Frontal cortex (tissue), 4 donors: ENCODE results near the gene RYR2. TPM values are rescaled to one million over a fixed set of nuclear protein-coding genes. Genes with fewer than 3 reads are reported as not detected.
"Not testable (repeated sequence)": the region's sequence is repeated elsewhere in the genome, so short reads cannot be mapped to it uniquely, and the experiment has no call there.

Experiments
- DNase-seq, 2 donors: peaks; one replicate each; pipeline ENCODE4 v3.0.0; 2012; ENCODE audit warnings: low spot score in 2 of 2
- FAIRE-seq: peaks from 2 replicates; lab custom pipeline; 2012; peaks lifted over from hg19 to GRCh38; lab: Jason Lieb, UNC
- total RNA-seq: library from RNA; depleted of rRNA; stranded (reverse); fragments of >200 nt; gene quantifications from one replicate; pipeline ENCODE4 v1.2.3, GENCODE V29; 2014
- donor health status: control.
- donor health status: control.
- donor health status: control.

Gene RYR2
- total RNA-seq, 1 donor from 2014 or later: 29.8 TPM

GRCh38 chr1:237127301-237127700, 85.3 kb downstream of the RYR2 start:
- not testable (repeated sequence) for FAIRE-seq, DNase-seq

- no peak for DNase-seq
- no peak for FAIRE-seq
Observed at GRCh38 chr1:237133921-237134320, 91.9 kb downstream of the RYR2 start.

GRCh38 chr1:237134929-237135328, 92.9 kb downstream of the RYR2 start:
- FAIRE-seq (no peak), DNase-seq (no peak)

GRCh38 chr1:237138551-237138950, 96.6 kb downstream of the RYR2 start:
- FAIRE-seq (no peak), DNase-seq (no peak)

GRCh38 chr1:237139732-237140131, 97.7 kb downstream of the RYR2 start:
- DNase-seq (no peak), FAIRE-seq (no peak)

GRCh38 chr1:237140986-237141385, 99.0 kb downstream of the RYR2 start:
- FAIRE-seq: no peak
- DNase-seq: no peak

GRCh38 chr1:237141502-237141901, 99.5 kb downstream of the RYR2 start:
- DNase-seq: no peak
- FAIRE-seq: no peak

- FAIRE-seq (no peak), DNase-seq (no peak)
Observed at GRCh38 chr1:237145379-237146135, 103.6 kb downstream of the RYR2 start.

GRCh38 chr1:237146241-237146640, 104.3 kb downstream of the RYR2 start:
- FAIRE-seq (no peak), DNase-seq (no peak)

- no peak for DNase-seq
- FAIRE-seq: no peak
Observed at GRCh38 chr1:237149857-237150256, 107.9 kb downstream of the RYR2 start.

- FAIRE-seq, DNase-seq: not testable (repeated sequence)
Observed at GRCh38 chr1:237151979-237152378, 110.0 kb downstream of the RYR2 start.

GRCh38 chr1:237152506-237153335, 110.7 kb downstream of the RYR2 start:
- FAIRE-seq (no peak), DNase-seq (no peak)

GRCh38 chr1:237154157-237154556, 112.2 kb downstream of the RYR2 start:
- FAIRE-seq (no peak), DNase-seq (no peak)

GRCh38 chr1:237164406-237165352, 122.7 kb downstream of the RYR2 start:
- DNase-seq (no peak), FAIRE-seq (no peak)

- FAIRE-seq (no peak), DNase-seq (no peak)
Observed at GRCh38 chr1:237166086-237166485, 124.1 kb downstream of the RYR2 start.

- FAIRE-seq (no peak), DNase-seq (no peak)
Observed at GRCh38 chr1:237166593-237167101, 124.7 kb downstream of the RYR2 start.

GRCh38 chr1:237170149-237170548, 128.2 kb downstream of the RYR2 start:
- no peak for DNase-seq
- FAIRE-seq: no peak

GRCh38 chr1:237171454-237172117, 129.6 kb downstream of the RYR2 start:
- FAIRE-seq: no peak

GRCh38 chr1:237172118-237172485, 130.1 kb downstream of the RYR2 start:
- no peak for DNase-seq
- no peak for FAIRE-seq

More at GRCh38 chr1:237171454-237172117, 129.6 kb downstream of the RYR2 start:
- no peak for DNase-seq
